Stimulated activated naive CD8-positive, alpha-beta T cell treated with anti-CD3 and anti-CD28 coated beads, Interleukin-15, amount 100 ng/mL, for 72 hours (primary cell): ENCODE measurements around the gene MYO18A.

ENCODE experiments used
- ATAC-seq: fragments of 150-1000 bp; cut with Tn5 transposase; 2 replicates; pipeline ENCODE4 v1.10.0; 2021; ENCODE audit warnings: mild to moderate bottlenecking, moderate library complexity
- DNase-seq, 2 donors: peaks; one replicate each; pipeline ENCODE4 v3.0.0; 2021 to 2022
- H3K27ac Mint-ChIP-seq, 2 donors: one replicate each; pipeline ENCODE4 v1.8.0; 2022; ENCODE audit warnings: mild to moderate bottlenecking in 2 of 2, mixed read lengths in 2 of 2, moderate library complexity in 2 of 2
- H3K27me3 Mint-ChIP-seq: one replicate; pipeline ENCODE4 v1.8.0; 2022; ENCODE audit warnings: mixed read lengths
- H3K4me1 Mint-ChIP-seq: one replicate; pipeline ENCODE4 v1.8.0; 2022; ENCODE audit warnings: mild to moderate bottlenecking, mixed read lengths
- H3K4me3 Mint-ChIP-seq, 2 donors: one replicate each; pipeline ENCODE4 v1.8.0; 2022; ENCODE audit warnings: mild to moderate bottlenecking in 2 of 2, mixed read lengths in 2 of 2, moderate library complexity in 1 of 2
- H3K9me3 Mint-ChIP-seq, 2 donors: one replicate each; pipeline ENCODE4 v1.8.0; 2022; ENCODE audit warnings: mixed read lengths in 2 of 2

Gene MYO18A

DNA sequence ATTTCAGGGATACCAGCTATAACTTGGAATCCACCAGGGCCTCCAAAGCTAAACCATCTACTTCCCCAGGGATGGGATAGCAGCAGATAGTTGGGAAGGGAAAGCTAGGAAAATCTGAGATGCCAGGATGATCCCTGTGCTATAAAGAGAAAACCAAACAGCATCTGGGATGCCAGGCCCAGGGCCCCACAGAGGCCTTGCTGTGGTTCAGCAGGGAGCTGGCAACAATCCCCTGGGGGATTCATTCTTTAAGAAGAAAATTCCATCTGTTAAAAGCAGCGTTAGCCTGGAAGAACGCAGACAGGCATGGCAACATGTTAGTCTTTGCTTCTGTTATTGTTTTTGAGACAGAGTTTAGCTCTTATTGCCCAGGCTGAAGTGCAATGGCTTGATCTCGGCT is 16.6 kb downstream of the MYO18A start:
- no peak for DNase-seq
- no peak for ATAC-seq
- Mint-ChIP-seq H3K4me3 (no peak overlapping the region), H3K27ac (peak overlapping the region in 1 of 2 donors; percentile 61), H3K4me1 (peaks cover 15% of the 10 kb centered on the region), H3K9me3 (no peaks in the 10 kb centered on the region), H3K27me3 (no peaks in the 10 kb centered on the region)

GRCh38 chr17:29162909-29163341 is 17.3 kb downstream of the MYO18A start:
- Mint-ChIP-seq H3K4me3 (no peak overlapping the region), H3K4me1 (peaks cover 17% of the 10 kb centered on the region), H3K27me3 (no peaks in the 10 kb centered on the region), H3K9me3 (no peaks in the 10 kb centered on the region), H3K27ac (peak overlapping the region in 1 of 2 donors; percentile 83)
- ATAC-seq (no peak), DNase-seq (no peak)

GRCh38 chr17:29162082-29162908 is 17.9 kb downstream of the MYO18A start:
- DNase-seq (no peak), ATAC-seq (no peak)
- peaks cover 17% of the 10 kb centered on the region for H3K4me1 Mint-ChIP-seq
- peak overlapping the region in 1 of 2 donors; percentile 83 for H3K27ac Mint-ChIP-seq
- no peak overlapping the region for H3K4me3 Mint-ChIP-seq
- H3K27me3 Mint-ChIP-seq: no peaks in the 10 kb centered on the region
- H3K9me3 Mint-ChIP-seq: no peaks in the 10 kb centered on the region

DNA sequence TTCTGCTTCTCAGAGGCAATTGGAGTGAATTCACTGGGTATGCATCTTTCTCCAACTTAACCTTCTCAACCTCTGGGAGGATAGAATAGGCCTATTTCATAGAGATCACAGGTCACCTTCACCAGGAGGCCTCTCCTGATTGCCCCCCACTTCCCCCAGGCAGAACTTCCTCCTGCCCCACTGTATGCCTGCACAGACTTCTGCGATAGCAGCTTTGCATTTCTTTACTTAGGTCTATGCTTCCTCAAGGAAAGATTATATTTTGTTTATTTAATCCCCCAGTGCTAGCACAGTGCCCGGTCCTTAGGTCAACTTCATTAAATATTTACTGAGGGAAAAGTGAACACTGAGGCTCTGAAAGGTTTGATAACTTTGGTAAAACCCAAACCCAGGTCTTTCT is 19.9 kb downstream of the MYO18A start:
- Mint-ChIP-seq H3K9me3 (no peaks in the 10 kb centered on the region), H3K4me1 (peaks cover 29% of the 10 kb centered on the region), H3K27ac (no peak overlapping the region), H3K4me3 (no peak overlapping the region), H3K27me3 (no peaks in the 10 kb centered on the region)
- ATAC-seq (no peak), DNase-seq (no peak)

GRCh38 chr17:29159306-29159860 is 20.8 kb downstream of the MYO18A start:
- Mint-ChIP-seq H3K27me3 (no peaks in the 10 kb centered on the region), H3K9me3 (no peaks in the 10 kb centered on the region), H3K4me1 (peaks cover 38% of the 10 kb centered on the region), H3K4me3 (no peak overlapping the region), H3K27ac (peak overlapping the region in 1 of 2 donors; percentile 62)
- DNase-seq (no peak), ATAC-seq (no peak)

- H3K4me3 Mint-ChIP-seq: no peak overlapping the region
- H3K27me3 Mint-ChIP-seq: no peaks in the 10 kb centered on the region
- DNase-seq (no peak), ATAC-seq (no peak)
- H3K4me1 Mint-ChIP-seq: peaks cover 45% of the 10 kb centered on the region
- H3K27ac Mint-ChIP-seq: no peak overlapping the region
- no peaks in the 10 kb centered on the region for H3K9me3 Mint-ChIP-seq
These were observed 21.5 kb downstream of the MYO18A start for GRCh38 chr17:29158488-29159275.

GRCh38 chr17:29158096-29158487 is 22.1 kb downstream of the MYO18A start:
- ATAC-seq (no peak), DNase-seq (no peak)
- Mint-ChIP-seq H3K9me3 (no peaks in the 10 kb centered on the region), H3K27me3 (no peaks in the 10 kb centered on the region), H3K4me1 (peaks cover 49% of the 10 kb centered on the region), H3K4me3 (no peak overlapping the region), H3K27ac (no peak overlapping the region)

- no peak for ATAC-seq
- Mint-ChIP-seq H3K4me1 (peaks cover 49% of the 10 kb centered on the region), H3K27ac (no peak overlapping the region), H3K4me3 (no peak overlapping the region), H3K27me3 (no peaks in the 10 kb centered on the region), H3K9me3 (no peaks in the 10 kb centered on the region)
- no peak for DNase-seq
These were observed 22.9 kb downstream of the MYO18A start for GRCh38 chr17:29157310-29157709.

- DNase-seq (no peak), ATAC-seq (no peak)
- H3K27me3 Mint-ChIP-seq: no peaks in the 10 kb centered on the region
- no peaks in the 10 kb centered on the region for H3K9me3 Mint-ChIP-seq
- no peak overlapping the region for H3K27ac Mint-ChIP-seq
- no peak overlapping the region for H3K4me3 Mint-ChIP-seq
- peaks cover 49% of the 10 kb centered on the region for H3K4me1 Mint-ChIP-seq
These were observed 23.4 kb downstream of the MYO18A start for GRCh38 chr17:29156781-29157180.

GRCh38 chr17:29155966-29156338 is 24.2 kb downstream of the MYO18A start:
- Mint-ChIP-seq H3K4me3 (peak overlapping the region in 1 of 2 donors; percentile 78), H3K4me1 (peaks cover 49% of the 10 kb centered on the region), H3K9me3 (no peaks in the 10 kb centered on the region), H3K27me3 (no peaks in the 10 kb centered on the region), H3K27ac (peak overlapping the region; percentile 92 to 94)
- no peak for DNase-seq
- ATAC-seq: no peak

- H3K4me3 Mint-ChIP-seq: peak overlapping the region; percentile 66 to 78
- ATAC-seq: peak; percentile 95
- H3K27me3 Mint-ChIP-seq: no peaks in the 10 kb centered on the region
- H3K9me3 Mint-ChIP-seq: no peaks in the 10 kb centered on the region
- peak; percentile 63 to 79 for DNase-seq
- H3K27ac Mint-ChIP-seq: peak overlapping the region; percentile 92 to 94
- H3K4me1 Mint-ChIP-seq: peaks cover 51% of the 10 kb centered on the region
These were observed 24.8 kb downstream of the MYO18A start for GRCh38 chr17:29155227-29155965.

DNA sequence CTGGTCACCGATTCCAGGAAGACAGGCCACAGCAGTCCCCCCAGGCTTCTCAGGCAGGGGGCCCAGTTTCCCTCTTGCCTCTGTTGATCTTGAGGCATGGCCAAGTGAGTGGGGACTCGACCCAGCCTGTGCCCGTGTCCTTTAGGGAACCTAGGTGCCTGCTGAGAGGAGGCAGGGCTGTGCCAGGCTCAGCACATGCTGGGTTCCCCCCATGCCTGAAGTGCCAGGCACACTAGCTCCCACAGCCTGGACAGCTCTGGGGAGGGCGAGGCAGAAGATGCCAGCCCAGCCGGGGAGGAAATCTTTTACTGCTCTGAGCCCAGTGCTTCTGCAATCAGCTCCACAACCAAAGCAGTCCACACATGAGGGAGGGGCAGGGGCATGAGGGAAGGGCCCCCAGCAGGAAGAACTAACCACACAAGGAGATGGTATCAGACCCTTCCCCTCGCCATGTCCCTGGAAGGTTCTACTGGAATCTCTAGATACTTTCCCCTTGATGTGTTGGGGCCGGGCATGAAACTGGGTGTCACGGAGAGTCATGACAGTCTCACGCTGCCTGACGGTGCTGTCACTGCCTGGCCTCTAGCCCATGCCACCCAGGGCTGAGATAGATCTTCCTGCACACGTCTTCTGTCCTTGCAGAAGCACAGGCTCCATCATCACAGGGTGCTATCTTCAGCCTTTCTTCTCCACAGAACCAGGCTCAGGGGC is 25.5 kb downstream of the MYO18A start:
- Mint-ChIP-seq H3K9me3 (no peaks in the 10 kb centered on the region), H3K4me3 (peak overlapping the region; percentile 66 to 78), H3K27ac (peak overlapping the region; percentile 92 to 94), H3K4me1 (peaks cover 58% of the 10 kb centered on the region), H3K27me3 (no peaks in the 10 kb centered on the region)
- ATAC-seq (peak; percentile 57), DNase-seq (no peak)

DNA sequence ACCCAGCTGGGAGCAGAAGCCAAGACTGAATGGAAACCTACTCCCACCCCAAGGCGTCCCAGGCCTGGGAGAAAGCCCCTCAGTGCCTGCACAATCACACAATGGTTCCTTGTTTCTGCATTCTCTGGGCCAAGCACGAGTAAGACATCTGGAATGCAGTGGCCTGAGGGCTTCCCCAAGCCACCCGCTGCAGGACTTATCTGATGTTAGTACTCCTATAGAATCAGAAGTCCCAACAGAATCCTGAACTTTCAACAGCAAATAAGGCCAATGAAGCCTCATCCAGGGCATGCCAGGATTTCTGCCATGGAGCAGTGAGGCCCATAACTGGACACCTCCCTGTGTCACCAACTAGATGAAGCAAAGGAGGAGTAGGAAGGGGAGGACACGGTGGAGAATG is 28.6 kb downstream of the MYO18A start:
- Mint-ChIP-seq H3K4me3 (no peak overlapping the region), H3K4me1 (peaks cover 70% of the 10 kb centered on the region), H3K9me3 (no peaks in the 10 kb centered on the region), H3K27ac (no peak overlapping the region), H3K27me3 (no peaks in the 10 kb centered on the region)
- DNase-seq (no peak), ATAC-seq (no peak)

- Mint-ChIP-seq H3K4me3 (no peak overlapping the region), H3K27ac (no peak overlapping the region), H3K4me1 (peaks cover 68% of the 10 kb centered on the region), H3K27me3 (no peaks in the 10 kb centered on the region), H3K9me3 (no peaks in the 10 kb centered on the region)
- ATAC-seq (no peak), DNase-seq (no peak)
These were observed 30.0 kb downstream of the MYO18A start for GRCh38 chr17:29150161-29150560.
